ENCODE measurements around the gene TPRG1L.
"Not testable (repeated sequence)": the region's sequence is repeated elsewhere in the genome, so short reads cannot be mapped to it uniquely, and the experiment has no call there.

Gene TPRG1L

DNA sequence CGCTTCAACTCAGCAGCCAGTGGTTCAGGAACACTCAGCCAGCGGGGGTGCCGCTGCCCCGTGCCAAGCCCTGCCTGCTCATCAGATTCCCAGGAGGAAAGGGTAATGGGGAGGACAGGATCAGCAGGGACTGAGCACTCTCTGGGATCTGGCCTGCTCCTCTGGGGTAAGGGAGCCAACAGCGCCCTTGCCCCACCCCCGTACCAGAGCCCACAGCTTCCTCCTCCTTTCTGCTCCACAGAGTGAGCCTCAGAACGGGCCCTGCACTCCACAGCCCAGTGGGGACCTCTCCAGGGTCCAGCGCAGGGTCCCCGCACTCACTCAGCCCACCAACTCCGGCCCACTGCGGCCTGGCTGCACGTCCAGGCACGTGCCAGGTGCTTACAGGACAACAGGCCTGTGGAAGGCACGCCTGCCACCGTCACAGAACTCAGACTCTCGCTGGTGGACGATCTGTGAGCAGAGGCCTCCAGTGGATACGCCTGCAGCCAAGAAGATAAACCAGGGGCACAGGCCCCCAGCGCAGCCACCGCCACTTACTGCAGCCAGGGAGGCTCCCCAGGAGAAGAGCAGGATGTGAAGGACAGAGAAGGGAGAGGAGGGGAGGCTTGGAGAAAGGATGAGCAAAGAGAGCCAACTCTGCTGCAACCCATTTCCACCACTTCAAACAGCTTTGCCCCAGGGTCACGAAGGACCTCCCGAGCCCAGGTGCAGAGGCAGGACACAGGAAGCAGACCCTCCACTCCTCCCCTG, 15.6 kb upstream of the TPRG1L start:
- DNase-seq (ENCODE audit: low read depth): no peak

DNA sequence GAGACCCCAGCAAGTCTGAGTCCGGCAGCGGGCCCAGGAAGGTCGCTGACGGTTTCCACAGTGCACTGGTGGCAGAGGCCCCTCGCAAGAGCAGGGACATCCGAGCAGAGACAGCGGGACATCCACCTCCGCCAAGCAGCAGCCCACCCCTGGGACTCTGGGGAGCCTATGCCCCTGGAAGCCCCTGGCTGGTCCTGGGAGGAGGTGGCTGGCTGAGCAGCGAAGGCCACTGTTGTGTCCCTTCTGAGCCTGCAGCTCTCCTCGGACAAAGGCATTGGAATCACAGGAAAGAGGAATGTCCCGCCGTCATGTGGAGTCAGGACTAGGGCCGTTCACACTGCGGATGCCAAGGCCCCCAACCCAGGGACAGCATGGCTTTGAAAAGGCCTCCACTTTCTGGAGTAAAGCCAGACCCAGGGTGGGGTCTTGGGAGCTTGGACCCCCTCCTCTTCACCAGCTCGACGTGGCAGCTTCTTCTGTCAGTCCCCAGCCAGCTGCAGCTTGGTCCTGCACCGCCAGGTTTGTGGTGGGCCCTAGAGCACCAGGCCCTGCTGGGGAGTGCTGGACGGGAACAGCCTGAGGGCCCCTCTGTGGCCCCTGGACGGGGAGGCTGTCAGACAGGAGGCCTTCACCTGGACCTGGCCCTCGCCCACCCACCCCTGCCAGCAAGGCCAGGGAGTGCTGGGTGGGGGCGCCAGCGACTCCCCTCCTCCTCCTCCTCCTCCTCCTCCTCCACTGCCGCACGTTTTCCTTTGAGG, 14.9 kb upstream of the TPRG1L start:
- DNase-seq (ENCODE audit: low read depth): no peak

DNA sequence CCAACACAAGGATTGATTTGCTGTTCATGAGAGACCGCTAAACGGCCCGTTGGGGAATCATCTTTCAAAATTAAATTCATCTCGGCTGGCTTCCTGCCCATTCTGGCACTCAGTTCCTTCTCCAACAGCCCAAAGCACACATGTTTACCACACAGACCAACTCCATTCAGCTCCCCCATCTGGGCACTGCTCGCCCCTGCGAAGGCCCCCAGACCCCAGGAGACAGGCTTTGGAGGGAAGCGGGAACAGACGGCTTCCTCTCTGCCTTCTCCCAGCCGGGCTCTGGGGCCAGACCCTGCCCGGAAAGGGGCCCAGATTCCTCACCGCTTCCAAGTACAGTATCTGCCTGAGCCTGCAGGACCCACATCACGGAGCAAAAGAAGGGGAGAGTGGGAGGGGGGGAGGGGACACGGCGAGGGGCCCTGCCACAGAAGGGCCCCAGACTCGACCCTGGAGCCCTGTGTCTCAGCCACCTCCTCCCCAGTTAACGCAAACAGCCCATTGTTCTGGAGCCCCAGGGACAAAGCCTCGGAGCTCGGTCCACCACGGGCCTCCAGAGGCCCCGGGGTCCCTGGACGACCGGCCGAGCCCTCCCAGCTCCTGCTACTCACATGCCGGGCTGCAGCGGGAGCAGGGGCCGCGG, 14.2 kb upstream of the TPRG1L start:
- DNase-seq (ENCODE audit: low read depth): no peak

DNA sequence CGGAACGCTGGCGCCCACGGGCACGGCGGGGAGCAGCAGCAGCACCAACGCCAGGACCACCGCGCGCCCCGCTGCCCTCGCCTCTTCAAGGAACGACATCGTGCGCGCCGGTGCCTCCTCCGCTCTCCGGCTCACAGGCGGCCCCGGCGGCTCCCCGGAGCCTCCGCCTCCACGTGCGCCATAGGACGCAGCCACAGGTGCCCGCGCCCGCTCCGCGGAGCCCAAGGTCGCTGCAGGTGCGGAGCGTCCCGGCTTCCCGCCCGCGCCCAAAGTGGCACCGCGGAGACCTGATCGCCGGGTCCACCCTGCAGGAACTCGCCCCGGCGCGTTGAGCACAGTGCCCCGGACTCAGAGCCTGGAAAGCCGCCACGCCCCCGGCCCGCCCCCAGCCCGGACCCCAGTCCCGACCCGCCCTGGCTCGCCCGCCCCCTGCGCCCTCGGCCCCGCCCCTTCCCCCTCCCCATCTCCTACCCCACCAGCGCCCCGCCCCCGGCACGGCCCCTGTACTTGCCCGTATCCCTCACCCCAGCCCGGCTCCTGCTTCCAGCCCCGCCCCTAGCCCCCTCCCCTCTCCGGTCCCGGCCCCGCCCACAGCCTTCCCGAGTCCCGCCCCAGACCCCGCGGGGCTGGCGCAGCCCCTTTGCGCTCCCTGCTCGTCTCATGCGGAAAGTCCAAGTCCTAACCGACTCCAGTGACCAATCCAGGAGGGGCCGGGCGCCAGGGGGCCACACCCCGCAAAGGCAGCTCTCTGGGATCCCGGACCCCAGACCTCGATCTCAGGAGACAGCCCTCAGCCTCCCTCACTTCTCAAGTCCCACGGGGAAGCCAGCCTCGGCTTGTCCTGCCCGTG, 13.4 kb upstream of the TPRG1L start, which contains the start of gene MEGF6:
MEGF6 (minus strand) TSS at position 339 of the 850 bp plus-strand sequence; CDS start at position 99, 240 bp downstream.
- peak; percentile 54 for DNase-seq (ENCODE audit: low read depth)

DNA sequence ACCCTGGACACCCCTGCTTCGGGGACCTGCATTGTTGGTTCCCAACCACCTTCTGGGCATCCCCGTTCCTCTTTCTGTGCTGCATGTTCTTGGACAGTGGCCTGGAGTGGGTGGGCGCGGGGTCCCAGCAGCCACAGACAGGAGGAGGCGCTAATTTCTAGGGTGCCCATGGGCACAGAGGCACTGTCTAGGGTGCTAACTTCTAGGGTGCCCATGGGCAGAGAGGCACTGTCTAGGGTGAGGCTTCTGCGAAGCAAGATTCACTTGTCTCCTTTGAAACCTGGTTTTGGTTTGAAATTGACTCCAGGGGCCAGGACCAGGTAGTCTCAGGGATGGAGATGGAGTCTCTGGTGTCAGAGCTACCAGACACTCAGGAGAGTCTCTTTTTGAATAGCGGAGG, 12.7 kb upstream of the TPRG1L start:
- no peak for DNase-seq (ENCODE audit: low read depth)

DNA sequence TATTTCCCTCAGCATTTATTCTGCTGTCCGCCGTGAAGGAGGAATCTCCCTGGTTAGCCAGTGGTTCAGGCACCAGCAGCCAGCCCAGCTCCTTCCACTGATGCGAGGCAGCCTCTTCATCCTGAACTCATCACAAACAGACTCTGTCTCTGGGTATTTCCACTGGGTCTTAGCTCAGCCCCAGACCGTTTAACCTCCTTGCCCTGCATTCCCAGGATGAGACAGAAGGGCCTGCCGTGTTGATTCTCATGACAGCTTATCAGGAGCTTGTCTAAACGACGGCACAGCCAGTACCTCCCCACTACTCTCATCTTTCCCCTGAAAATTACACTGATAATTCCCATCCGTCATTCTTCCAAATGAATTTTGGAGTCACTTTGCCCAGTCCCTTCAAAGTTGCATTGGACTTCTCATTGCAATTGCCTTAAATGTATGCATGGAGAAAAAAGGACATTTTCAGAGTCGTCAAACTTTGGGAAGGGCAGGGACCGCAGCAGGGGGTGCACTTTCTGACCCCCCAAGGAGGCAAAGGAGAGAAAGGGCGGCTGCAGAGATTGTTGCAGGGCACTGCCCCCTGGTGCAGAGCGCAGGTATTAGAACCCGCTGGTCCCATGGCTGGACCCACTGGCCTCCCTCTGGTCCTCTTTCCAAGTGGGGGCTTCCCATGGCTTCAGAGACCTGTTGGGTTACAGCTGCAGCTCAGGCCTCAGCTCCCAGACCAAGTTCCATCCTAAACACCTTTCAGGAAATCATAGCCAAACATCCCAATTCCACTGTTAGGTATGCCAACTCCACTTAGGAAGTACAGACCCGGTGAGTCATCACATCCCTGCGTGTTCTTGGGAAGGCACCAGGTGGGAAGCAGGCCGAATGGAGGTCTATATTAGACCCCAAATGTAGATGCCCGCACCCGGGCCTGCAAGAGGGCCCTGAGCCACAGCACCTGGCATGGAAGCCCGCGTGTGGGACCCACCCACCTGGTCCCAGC, 9.8 kb upstream of the TPRG1L start:
- no peak for DNase-seq (ENCODE audit: low read depth)

DNA sequence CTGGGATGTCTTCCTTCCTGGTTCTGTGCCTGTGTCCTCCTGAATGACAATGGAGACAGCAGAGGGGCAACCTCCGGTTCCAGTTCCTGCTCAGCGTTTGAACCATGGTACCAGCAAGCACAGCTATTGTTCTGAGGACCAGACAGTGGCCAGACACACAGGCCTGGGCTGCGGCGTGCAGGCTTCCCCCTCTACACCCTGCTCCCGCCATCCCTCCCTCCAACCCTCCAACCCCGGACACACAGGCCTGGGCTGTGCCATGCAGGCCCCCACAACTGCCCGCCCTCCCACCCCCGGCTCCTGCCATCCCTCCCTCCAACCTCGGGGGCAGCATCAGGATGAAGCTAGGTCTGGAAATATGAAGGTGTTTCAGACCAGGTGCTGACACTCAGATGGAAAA, 8.0 kb upstream of the TPRG1L start:
- no peak for DNase-seq (ENCODE audit: low read depth)

DNA sequence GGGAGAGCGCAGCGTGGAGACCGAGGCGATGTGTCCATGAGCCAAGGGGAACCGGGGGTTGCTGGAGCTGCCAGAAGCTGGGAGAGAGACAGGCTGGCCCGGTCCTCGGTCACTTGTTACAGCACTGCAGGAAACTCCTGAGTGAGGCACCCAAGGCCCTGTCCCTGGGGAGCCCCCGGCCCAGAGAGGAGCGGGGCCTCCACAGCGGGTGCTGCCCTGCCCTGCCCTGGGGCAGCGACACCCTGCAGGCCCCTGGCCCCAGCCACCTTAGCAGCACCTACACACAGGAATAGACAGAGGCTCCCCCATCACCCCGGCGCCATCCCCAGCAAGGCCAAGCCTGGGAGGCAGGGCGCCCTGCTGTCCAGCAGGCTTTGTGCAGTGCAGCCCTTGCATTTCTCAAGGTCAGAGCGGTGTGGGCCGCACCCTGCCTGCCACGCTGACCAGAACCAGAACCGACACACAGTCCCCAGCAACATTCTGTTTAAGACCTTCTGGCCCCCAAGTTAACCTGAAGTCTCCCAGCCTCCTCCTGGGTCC, 6.9 kb upstream of the TPRG1L start:
- no peak for DNase-seq (ENCODE audit: low read depth)

DNA sequence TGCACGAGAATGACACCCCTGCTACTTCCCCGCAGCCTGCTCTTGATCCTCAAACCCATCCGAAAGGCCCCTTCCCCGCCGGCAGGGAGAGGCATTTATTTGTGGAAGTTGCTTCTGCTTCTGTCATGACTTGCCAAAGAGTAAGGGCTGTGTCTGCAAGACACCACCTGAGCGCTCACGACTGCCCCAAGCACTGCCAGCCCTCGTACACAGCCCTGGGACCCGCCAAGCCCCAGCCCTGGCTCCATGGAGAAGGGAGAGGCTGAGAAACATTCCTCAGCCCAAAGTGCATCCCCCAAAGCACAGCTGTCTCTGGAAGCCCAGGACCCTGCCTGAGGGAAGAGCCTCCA, 6.3 kb upstream of the TPRG1L start:
- no peak for DNase-seq (ENCODE audit: low read depth)

DNA sequence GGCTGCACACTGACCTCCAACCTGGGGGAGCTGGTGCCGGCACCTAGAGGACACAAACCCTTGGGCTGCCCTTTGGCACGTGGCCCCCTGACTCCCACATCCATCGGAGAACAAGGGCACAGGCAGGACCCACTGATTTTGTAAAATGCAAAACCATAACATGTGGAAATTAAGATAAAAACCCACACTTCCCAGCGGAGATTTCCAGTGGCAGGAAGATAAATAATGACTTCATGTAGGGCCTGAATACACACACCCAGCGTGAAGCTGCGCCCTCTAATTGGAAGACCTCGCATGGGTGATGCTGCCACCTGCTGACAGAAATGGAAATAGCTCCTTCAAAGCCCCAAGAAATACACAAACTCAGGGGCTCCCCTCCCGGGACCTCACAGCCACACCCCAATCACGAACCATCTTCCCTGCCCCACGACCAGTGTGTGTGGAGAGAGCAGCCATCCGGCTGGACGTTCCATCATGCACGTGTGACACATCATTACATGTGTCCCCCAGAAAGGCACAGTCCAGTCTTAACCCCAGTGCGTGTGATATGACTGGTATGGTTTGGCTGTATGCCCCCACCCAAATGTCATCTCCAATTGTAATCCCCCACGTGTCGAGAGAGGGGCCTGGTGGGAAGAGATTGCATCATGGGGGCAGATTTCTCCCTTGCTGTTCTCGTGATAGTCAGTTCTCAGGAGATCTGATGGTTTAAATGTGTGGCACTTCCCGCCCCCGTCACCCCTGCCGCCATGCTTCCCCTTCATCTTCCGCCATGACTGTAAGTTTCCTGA, 5.7 kb upstream of the TPRG1L start:
- peak; percentile 52 for DNase-seq (ENCODE audit: low read depth)

DNA sequence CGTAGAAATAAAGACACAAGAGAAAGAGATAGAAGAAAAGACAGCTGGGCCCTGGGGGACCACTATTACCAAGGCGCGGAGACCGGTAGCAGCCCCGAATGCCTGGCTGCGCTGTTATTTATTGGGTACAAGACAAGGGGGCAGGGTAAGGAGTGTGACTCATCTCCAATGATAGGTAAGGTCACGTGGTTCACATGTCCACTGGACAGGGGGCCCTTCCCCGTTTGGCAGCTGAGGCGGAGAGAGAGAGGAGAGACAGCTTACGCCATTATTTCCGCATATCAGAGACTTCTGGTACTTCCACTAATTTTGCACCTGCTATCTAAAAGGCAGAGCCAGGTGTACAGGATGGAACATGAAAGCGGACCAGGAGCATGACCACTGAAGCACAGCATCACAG, 4.1 kb upstream of the TPRG1L start:
- DNase-seq (ENCODE audit: low read depth): no peak

DNA sequence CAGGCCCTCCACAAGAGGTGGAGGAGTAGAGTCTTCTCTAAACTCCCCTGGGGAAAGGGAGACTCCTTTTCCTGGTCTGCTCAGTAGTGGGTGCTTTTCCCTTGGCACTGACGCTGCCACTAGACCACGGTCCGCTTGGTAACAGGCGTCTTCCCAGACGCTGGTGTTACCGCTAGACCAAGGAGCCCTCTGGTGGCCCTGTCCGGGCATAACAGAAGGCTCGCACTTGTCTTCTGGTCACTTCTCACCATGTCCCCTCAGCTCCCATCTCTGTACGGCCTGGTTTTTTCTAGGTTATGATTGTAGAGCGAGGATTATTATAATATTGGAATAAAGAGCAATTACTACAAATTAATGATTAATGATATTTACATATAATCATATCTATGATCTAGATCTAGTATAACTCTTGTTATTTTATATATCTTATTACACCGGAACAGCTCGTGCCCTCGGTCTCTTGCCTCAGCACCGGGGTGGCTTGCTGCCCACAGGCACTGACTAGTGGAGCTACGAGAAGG, 3.6 kb upstream of the TPRG1L start:
- not testable (repeated sequence) for DNase-seq (ENCODE audit: low read depth)

DNA sequence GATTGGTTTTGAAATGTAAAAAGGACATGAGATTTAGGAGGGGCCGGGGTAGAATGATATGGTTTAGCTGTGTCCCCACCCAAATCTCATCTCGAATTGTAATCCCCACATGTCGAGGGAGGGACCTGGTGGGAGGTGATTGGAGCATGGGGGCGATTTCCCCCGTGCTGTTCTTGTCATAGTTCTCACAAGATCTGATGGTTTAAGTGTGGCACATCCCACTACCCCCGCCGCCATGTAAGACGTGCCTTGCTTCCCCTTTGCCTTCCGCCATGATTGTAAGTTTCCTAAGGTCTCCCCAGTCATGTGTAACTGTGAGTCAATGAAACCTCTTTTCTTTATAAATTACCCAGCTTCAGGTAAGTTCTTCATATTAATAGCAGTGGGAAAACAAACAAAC, 2.7 kb upstream of the TPRG1L start:
- DNase-seq (ENCODE audit: low read depth): not testable (repeated sequence)

DNA sequence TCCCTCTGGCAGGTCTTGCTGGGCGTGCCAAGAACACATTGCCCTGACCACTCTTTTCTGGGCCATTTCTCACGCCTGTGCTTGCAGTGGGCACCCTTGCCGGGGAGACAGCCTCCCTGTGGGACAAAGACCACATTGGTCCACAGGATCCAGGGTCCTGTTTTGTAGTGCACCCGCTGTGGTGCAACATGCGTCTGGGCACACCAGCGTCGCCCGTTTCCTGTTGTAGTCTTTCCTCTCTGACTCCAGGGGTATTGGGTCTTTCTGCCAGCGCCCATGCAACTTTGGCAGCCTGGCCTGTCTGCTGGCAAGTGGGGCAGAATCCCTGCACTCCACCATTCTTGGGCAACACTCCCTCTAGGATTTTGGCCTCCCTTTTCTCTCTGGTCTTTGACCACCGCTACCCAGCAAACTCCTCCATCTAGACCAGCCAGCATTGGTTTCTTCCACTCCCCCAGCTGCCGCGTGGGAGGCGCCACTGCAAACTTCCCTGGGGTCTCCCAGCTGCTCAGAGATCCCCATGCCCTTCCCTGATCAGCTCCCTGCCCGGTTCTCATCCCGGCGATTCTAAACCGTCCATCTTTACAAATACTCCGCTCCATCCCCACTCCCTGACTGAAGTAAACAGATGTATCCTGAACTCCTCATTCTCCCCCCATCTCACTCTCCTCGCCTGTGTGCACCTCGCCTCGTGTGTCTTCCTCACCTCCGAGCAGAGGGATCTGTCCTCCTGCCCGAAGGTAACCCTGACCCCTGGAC, 1.2 kb upstream of the TPRG1L start:
- DNase-seq (ENCODE audit: low read depth): no peak

DNA sequence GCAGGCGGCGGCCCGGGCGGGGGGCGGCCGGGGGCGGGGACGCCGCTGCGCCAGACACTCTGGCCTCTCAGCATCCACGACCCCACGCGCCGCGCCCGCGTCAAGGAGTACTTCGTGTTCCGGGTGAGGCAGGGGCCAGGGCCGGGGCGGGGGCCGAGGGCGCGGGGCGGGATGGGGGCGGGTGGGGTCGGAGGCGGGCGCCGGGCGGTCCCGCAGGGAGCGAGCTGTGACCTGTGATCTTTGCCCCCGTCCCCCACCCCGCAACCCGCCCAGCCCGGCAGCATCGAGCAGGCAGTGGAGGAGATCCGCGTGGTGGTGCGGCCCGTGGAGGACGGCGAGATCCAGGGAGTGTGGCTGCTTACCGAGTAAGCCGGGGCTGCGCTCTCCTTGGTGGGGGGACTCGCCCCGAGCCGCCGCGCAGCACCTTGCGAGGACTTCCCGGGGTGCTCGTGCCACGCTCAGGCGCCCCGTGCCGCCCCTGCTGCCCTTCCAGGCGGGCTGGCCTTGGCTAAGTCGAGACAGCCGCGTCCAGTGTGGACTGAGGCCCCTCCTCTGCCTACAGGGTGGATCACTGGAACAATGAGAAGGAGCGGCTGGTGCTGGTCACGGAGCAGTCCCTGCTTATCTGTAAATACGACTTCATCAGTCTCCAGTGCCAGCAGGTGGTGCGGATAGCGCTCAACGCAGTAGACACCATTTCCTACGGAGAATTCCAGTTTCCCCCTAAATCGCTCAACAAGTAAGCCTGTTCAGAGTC, 514 bp downstream of the TPRG1L start:
- DNase-seq (ENCODE audit: low read depth): no peak

DNA sequence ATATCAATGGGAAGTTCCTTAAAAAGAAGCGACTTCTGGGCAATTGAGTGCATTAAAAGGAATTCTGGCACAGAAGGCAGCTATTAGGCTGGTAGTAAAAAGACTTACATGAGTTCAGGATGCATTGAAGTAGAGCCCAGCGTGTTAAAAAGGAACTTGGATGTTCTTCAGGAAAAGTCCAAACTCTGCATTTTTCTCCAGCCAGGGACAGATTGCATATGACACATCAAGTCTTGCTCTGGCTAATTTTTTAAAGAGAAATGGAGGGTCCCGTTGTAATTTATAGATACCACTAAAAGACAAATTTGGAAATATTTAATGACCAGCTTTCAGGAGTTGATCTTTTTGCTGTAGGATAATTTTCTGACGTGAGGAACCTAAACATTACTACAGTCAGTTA, 1.2 kb downstream of the TPRG1L start:
- DNase-seq (ENCODE audit: low read depth): no peak

DNA sequence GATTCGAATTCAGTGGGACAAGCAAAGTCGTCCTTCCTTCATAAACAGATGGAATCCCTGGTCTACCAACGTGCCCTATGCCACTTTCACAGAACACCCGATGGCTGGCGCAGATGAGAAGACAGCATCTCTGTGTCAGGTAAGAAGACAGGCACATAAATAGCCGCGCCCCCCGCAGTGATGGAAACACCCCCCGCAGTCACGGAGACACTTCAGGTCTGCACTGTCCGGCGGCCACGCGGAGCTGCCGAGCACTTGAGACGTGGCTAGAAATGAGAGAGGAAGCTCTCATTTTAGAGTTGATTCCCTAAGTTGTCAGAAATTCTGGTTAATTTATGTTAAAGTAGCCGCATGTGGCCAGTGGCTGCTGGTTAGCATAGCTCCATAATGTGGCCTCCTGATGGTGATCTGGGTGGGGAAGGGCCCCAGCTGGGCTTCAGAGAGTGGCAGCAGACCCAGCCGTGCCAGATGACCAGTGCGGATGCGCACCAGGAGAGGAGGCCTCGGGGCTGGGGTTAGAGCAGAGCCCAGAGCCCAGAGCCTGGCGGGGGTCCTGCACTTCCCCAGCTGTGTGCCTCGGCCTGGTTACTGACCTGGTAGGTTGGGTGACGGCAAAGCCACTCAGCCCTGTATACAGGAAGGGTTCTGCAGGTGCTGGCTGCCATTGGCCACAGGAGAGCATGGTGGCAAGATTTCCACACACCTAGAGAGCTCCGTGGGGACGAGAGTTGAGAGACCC, 2.9 kb downstream of the TPRG1L start:
- DNase-seq (ENCODE audit: low read depth): no peak

Data from T-helper 22 cell (primary cell).